Fibroblast of lung (primary cell): Measurements from ENCODE around the gene ZBTB40. TPM values are rescaled to one million over a fixed set of nuclear protein-coding genes. Genes with fewer than 3 reads are reported as not detected.
A peak's percentile ranks its signal among the peaks of the same experiment; 100 is the strongest.

Experiments
- DNase-seq, 2 donors: peaks; one replicate each; pipeline versions ENCODE4 v3.0.0 to v3.0.0-alpha.2; 2010; ENCODE audit warnings: low read depth in 2 of 2
- H2AFZ ChIP-seq: 2 replicates; pipeline ENCODE4 v1.5.1; 2012; ENCODE audit warnings: low read length, control low read depth, inconsistent platforms
- H3K27ac ChIP-seq: 2 replicates; pipeline ENCODE4 v1.5.1; 2011; ENCODE audit warnings: low read length, control low read depth; ENCODE audit not compliant: insufficient read depth
- H3K27me3 ChIP-seq: 2 replicates; pipeline ENCODE4 v1.5.1; 2011; ENCODE audit warnings: mild to moderate bottlenecking, low read length; ENCODE audit not compliant: control insufficient read depth, insufficient read depth
- H3K36me3 ChIP-seq: 2 replicates; pipeline ENCODE4 v1.5.1; 2011; ENCODE audit warnings: low read length; ENCODE audit not compliant: control insufficient read depth, insufficient read depth
- H3K4me1 ChIP-seq: 2 replicates; pipeline ENCODE4 v1.5.1; 2011; ENCODE audit warnings: low read length; ENCODE audit not compliant: control insufficient read depth, insufficient read depth; ENCODE audit errors: extremely low read depth
- H3K4me2 ChIP-seq: 2 replicates; pipeline ENCODE4 v1.5.1; 2011; ENCODE audit warnings: low read length, control low read depth; ENCODE audit not compliant: insufficient read depth; ENCODE audit errors: extremely low read depth
- H3K4me3 ChIP-seq, 4 experiments: fragments of 200-600 bp in 1 of 4; sonication (generic) in 1 of 4; replicated peaks in 1 of 4; 2 replicates each; pipeline ENCODE4 v1.5.1; 2011 to 2016; ENCODE audit warnings: low read length in 4 of 4, low read depth in 3 of 4, mild to moderate bottlenecking in 3 of 4, control low read depth in 2 of 4, inconsistent platforms in 1 of 4, mixed read lengths in 1 of 4; ENCODE audit not compliant: insufficient read depth in 1 of 4; ENCODE audit errors: control extremely low read depth in 1 of 4
- H3K79me2 ChIP-seq: 2 replicates; pipeline ENCODE4 v1.5.1; 2012; ENCODE audit warnings: mild to moderate bottlenecking, low read length, inconsistent platforms; ENCODE audit not compliant: control insufficient read depth, insufficient read depth
- H3K9ac ChIP-seq: 2 replicates; pipeline ENCODE4 v1.5.1; 2011; ENCODE audit warnings: mild to moderate bottlenecking, low read length, control low read depth; ENCODE audit not compliant: insufficient read depth
- H3K9me3 ChIP-seq: 2 replicates; pipeline ENCODE4 v1.5.1; 2012; ENCODE audit warnings: low read depth, low read length; ENCODE audit not compliant: control insufficient read depth, insufficient read depth
- H4K20me1 ChIP-seq: 2 replicates; pipeline ENCODE4 v1.5.1; 2011; ENCODE audit warnings: low read length; ENCODE audit not compliant: control insufficient read depth, insufficient read depth; ENCODE audit errors: extremely low read depth
- EZH2 ChIP-seq: IDR thresholded peaks from 2 replicates; pipeline ENCODE4 v1.5.1; 2012; ENCODE audit warnings: low read length, control low read depth, mild to moderate bottlenecking; ENCODE audit errors: missing control alignments
- polyA plus RNA-seq, 2 donors: library from polyadenylated mRNA; depleted of rRNA in 1 of 2; stranded (reverse) in 1 of 2; unstranded in 1 of 2; fragments of >200 nt; gene quantifications; 2 replicates each; pipeline ENCODE4 v1.2.1, GENCODE V29; 2011 to 2012; ENCODE audit warnings: missing spikeins in 1 of 2
- total RNA-seq: library from RNA; depleted of rRNA; stranded (reverse); fragments of >200 nt; gene quantifications from 2 replicates; pipeline ENCODE4 v1.2.1, GENCODE V29; 2014
- TF ChIP-seq, protein P1 (sequence below), 2 donors: IDR thresholded peaks in 1 of 2; conservative IDR thresholded peaks in 1 of 2; 1 replicate in 1 of 2; 2 replicates in 1 of 2; pipeline ENCODE4 v1.5.1; 2011 to 2012; ENCODE audit warnings: low read length in 2 of 2, control low read depth in 1 of 2, inconsistent platforms in 1 of 2, low read depth in 1 of 2, mild to moderate bottlenecking in 1 of 2

ZBTB40 gene
- total and polyA plus RNA-seq, 2 donors (not counting 1 experiment from before 2014, with no cell fraction given), result 3.4 to 12.4 TPM

DNA sequence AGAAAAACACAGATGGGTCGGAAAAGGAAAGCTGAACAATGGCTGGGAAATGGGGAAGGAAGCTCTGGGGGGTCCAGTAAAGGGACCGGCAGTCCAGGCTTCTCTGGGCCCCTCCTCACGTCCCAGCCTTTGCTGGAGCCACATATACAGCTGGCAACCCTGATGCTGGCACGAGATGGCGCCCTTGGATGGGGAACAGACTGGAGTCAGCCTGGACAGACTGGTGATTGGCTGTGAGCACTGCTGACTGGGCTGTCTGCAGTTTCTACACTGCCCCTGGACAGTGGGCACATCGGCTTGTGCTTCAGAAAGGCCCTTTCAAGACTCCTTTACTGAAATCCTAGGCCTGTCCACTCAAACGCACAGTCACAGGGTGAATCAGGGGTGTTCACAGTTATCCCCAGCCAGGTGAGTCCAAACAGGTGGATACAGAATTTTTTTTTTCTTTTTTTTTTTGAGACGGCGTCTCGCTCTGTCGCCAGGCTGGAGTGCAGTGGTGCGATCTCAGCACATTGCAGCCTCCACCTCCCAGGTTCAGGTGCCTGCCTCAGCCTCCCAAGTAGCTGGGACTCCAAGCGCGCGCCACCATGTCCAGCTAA, 31.1 kb upstream of the ZBTB40 start:
- no peak overlapping the region for H3K4me3 ChIP-seq
- H3K4me2 ChIP-seq, result no peak overlapping the region
- no peak overlapping the region for H3K9ac ChIP-seq
- no peak overlapping the region for H2AFZ ChIP-seq
- no peaks in the 10 kb centered on the region for H4K20me1 ChIP-seq
- TF ChIP-seq, protein P1, sequence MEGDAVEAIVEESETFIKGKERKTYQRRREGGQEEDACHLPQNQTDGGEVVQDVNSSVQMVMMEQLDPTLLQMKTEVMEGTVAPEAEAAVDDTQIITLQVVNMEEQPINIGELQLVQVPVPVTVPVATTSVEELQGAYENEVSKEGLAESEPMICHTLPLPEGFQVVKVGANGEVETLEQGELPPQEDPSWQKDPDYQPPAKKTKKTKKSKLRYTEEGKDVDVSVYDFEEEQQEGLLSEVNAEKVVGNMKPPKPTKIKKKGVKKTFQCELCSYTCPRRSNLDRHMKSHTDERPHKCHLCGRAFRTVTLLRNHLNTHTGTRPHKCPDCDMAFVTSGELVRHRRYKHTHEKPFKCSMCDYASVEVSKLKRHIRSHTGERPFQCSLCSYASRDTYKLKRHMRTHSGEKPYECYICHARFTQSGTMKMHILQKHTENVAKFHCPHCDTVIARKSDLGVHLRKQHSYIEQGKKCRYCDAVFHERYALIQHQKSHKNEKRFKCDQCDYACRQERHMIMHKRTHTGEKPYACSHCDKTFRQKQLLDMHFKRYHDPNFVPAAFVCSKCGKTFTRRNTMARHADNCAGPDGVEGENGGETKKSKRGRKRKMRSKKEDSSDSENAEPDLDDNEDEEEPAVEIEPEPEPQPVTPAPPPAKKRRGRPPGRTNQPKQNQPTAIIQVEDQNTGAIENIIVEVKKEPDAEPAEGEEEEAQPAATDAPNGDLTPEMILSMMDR (conservative IDR thresholded peaks at IDR 0.05 in 1 of 2, IDR thresholded peaks at IDR 0.05 in 1 of 2; ENCODE audit: low read depth in 1 of 2, low read length in 2 of 2), result peak; percentile 67 to 90
- no peak for TF ChIP-seq EZH2
- peaks cover 4% of the 10 kb centered on the region for H3K4me1 ChIP-seq
- no peaks in the 10 kb centered on the region for H3K9me3 ChIP-seq
- no peaks in the 10 kb centered on the region for H3K36me3 ChIP-seq
- no peaks in the 10 kb centered on the region for H3K79me2 ChIP-seq
- H3K27ac ChIP-seq, result no peak overlapping the region
- DNase-seq, result peak; percentile 62 to 76
- H3K27me3 ChIP-seq, result peaks cover 10% of the 10 kb centered on the region

DNA sequence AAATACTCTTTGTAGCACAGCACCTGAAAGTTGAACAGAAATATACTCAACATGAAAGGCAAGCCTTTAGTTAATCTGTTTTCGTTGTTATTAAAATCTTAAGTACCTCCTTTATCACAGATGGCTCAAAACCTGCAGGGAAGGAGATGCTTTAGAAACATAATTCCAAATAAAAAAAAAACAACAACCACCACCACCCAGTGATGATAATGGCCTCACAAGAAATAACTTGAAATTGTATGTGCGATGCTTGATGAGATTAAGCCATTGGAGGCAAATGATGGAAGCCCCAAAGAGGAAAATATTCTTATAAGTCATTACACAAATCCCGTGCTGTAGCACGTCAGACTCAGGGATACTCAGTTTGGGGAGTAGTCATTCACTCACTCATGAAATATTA, 24.9 kb upstream of the ZBTB40 start:
- Histone ChIP-seq H3K79me2 (no peaks in the 10 kb centered on the region), H4K20me1 (no peaks in the 10 kb centered on the region), H3K9ac (no peak overlapping the region), H2AFZ (no peak overlapping the region), H3K27me3 (peaks cover 8% of the 10 kb centered on the region), H3K9me3 (no peaks in the 10 kb centered on the region), H3K27ac (no peak overlapping the region), H3K4me2 (no peak overlapping the region), H3K36me3 (no peaks in the 10 kb centered on the region), H3K4me3 (no peak overlapping the region), H3K4me1 (no peaks in the 10 kb centered on the region)
- TF ChIP-seq, protein P1 (conservative IDR thresholded peaks at IDR 0.05 in 1 of 2, IDR thresholded peaks at IDR 0.05 in 1 of 2; ENCODE audit: low read depth in 1 of 2, low read length in 2 of 2), result no peak
- no peak for TF ChIP-seq EZH2
- no peak for DNase-seq

DNA sequence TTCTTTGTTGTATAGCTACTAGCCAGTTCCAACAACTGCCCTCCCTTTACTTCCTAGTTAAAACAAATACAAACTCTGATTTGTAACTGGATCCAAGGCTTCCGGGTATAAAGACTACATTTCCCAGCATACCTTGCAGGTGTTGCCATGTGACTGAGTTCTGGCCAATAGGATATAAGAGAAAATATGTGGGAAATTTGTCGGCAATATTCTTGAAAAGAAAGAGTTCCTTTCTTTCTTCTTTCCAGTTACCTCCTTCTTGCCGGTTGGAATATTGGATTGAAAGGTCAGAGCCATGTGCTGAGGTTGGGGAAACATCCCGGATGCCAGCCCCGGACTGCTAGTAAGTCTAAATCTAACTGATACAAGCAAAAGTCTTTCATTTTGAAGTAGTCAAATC, 23.0 kb upstream of the ZBTB40 start:
- Histone ChIP-seq H3K27ac (no peak overlapping the region), H3K9ac (no peak overlapping the region), H3K4me2 (peak overlapping the region; percentile 68), H3K27me3 (peaks cover 4% of the 10 kb centered on the region), H3K79me2 (no peaks in the 10 kb centered on the region), H3K4me3 (peak overlapping the region; percentile 36 to 55 (median 50)), H3K4me1 (no peaks in the 10 kb centered on the region), H2AFZ (peak overlapping the region; percentile 82), H4K20me1 (no peaks in the 10 kb centered on the region), H3K9me3 (no peaks in the 10 kb centered on the region), H3K36me3 (no peaks in the 10 kb centered on the region)
- TF ChIP-seq, protein P1 (conservative IDR thresholded peaks at IDR 0.05 in 1 of 2, IDR thresholded peaks at IDR 0.05 in 1 of 2; ENCODE audit: low read depth in 1 of 2, low read length in 2 of 2), result no peak
- TF ChIP-seq EZH2, result no peak
- DNase-seq, result peak; percentile 51 to 73
